ENCODE data around the gene LRP5.

LRP5 gene

GRCh38 chr11:68312117-68312779, at the start of gene LRP5:
Gene LRP5, plus strand, starts transcription at chr11:68312591. Its CDS starts 124 bp downstream, at chr11:68312715.
- no peak for DNase-seq (ENCODE audit: low read depth in 3 of 3)

- DNase-seq (ENCODE audit: low read depth in 3 of 3) = no peak
Observed at GRCh38 chr11:68263444-68264035, 48.9 kb upstream of the LRP5 start.

- DNase-seq (ENCODE audit: low read depth in 3 of 3) = no peak
Observed at GRCh38 chr11:68264244-68264643, 48.1 kb upstream of the LRP5 start.

- no peak for DNase-seq (ENCODE audit: low read depth in 3 of 3)
Observed at GRCh38 chr11:68264741-68265540, 47.5 kb upstream of the LRP5 start.

GRCh38 chr11:68266121-68266891, 46.1 kb upstream of the LRP5 start:
- DNase-seq (ENCODE audit: low read depth in 3 of 3) = no peak

- DNase-seq (ENCODE audit: low read depth in 3 of 3) = no peak
Observed at GRCh38 chr11:68266936-68267880, 45.2 kb upstream of the LRP5 start.

GRCh38 chr11:68267881-68268240, 44.5 kb upstream of the LRP5 start:
- no peak for DNase-seq (ENCODE audit: low read depth in 3 of 3)

- no peak for DNase-seq (ENCODE audit: low read depth in 3 of 3)
Observed at GRCh38 chr11:68269414-68270081, 42.8 kb upstream of the LRP5 start.

GRCh38 chr11:68270196-68271022, 42.0 kb upstream of the LRP5 start:
- no peak for DNase-seq (ENCODE audit: low read depth in 3 of 3)

- DNase-seq (ENCODE audit: low read depth in 3 of 3) = peak; percentile 29 to 41 (median 40)
Observed at GRCh38 chr11:68271023-68271780, 41.2 kb upstream of the LRP5 start.

GRCh38 chr11:68271781-68272608, 40.4 kb upstream of the LRP5 start, which contains the start of gene C11orf24:
Gene C11orf24, minus strand, starts transcription at chr11:68271973. Its CDS starts 8,206 bp downstream, at chr11:68263767.
- DNase-seq (ENCODE audit: low read depth in 3 of 3) = peak; percentile 83 to 93 (median 88)

- no peak for DNase-seq (ENCODE audit: low read depth in 3 of 3)
Observed at GRCh38 chr11:68273026-68273738, 39.2 kb upstream of the LRP5 start.

- no peak for DNase-seq (ENCODE audit: low read depth in 3 of 3)
Observed at GRCh38 chr11:68274306-68274705, 38.1 kb upstream of the LRP5 start.

GRCh38 chr11:68275721-68276507, 36.5 kb upstream of the LRP5 start:
- DNase-seq (ENCODE audit: low read depth in 3 of 3) = peak in 1 of 3 donors; percentile 44

GRCh38 chr11:68276861-68277260, 35.5 kb upstream of the LRP5 start:
- DNase-seq (ENCODE audit: low read depth in 3 of 3) = no peak

GRCh38 chr11:68279676-68280075, 32.7 kb upstream of the LRP5 start:
- no peak for DNase-seq (ENCODE audit: low read depth in 3 of 3)

All from stimulated activated CD4-positive, alpha-beta T cell treated with anti-CD3 and anti-CD28 coated beads, TNF-alpha, amount 100 ng/mL, for 48 hours (primary cell).